ENCODE measurements around the gene ZNF536. TPM values are rescaled to one million over a fixed set of nuclear protein-coding genes. Genes with fewer than 3 reads are reported as not detected.

Gene ZNF536
- total RNA-seq, 5 donors from 2014 or later (not counting 1 experiment from before 2014, with no cell fraction given): 0.03 to 0.40 (median 0.07) TPM; not detected in 1

- Histone ChIP-seq H3K27ac (ENCODE audit: low read length) (no peak overlapping the region), H3K36me3 (ENCODE audit: control insufficient read depth in 2 of 2, extremely low read depth in 1 of 2, insufficient read depth in 1 of 2, low read length in 1 of 2) (no peaks in the 10 kb centered on the region), H3K9me3 (no peaks in the 10 kb centered on the region), H3K4me1 (ENCODE audit: control insufficient read depth in 1 of 2, extremely low read depth in 1 of 2, insufficient read depth in 2 of 2, low read length in 2 of 2) (no peaks in the 10 kb centered on the region), H3K4me3 (ENCODE audit: control insufficient read depth in 1 of 2, extremely low read depth in 1 of 2, low read length in 1 of 2) (no peak overlapping the region), H3K27me3 (replicated peaks in 1 of 2; ENCODE audit: control insufficient read depth in 2 of 2, extremely low read depth in 1 of 2, insufficient read depth in 2 of 2, low read length in 1 of 2) (peaks cover 2 to 4% of the 10 kb centered on the region in 2 experiments)
- DNase-seq (no peak), ATAC-seq (replicated peaks in 1 of 4) (no peak)
- H3K36me3 Mint-ChIP-seq: no peaks in the 10 kb centered on the region
- H3K4me1 Mint-ChIP-seq: no peaks in the 10 kb centered on the region
- no peaks in the 10 kb centered on the region for H3K9me3 Mint-ChIP-seq
- POLR2A ChIA-PET: no interaction called here
- no peak overlapping the region for H3K4me3 Mint-ChIP-seq
- CTCF ChIA-PET: no interaction called here
- H3K27me3 Mint-ChIP-seq: peaks cover 23 to 29% of the 10 kb centered on the region in 2 donors
- WGBS (ENCODE audit: insufficient coverage): 100% methylated on average over 2 of the region's 6 CpGs
- no peak overlapping the region for H3K27ac Mint-ChIP-seq
Observed at GRCh38 chr19:30369833-30370232, 2.4 kb upstream of the ZNF536 start.

- Mint-ChIP-seq H3K9me3 (no peaks in the 10 kb centered on the region), H3K27ac (no peak overlapping the region), H3K27me3 (peaks cover 34% of the 10 kb centered on the region in 2 donors), H3K36me3 (no peaks in the 10 kb centered on the region), H3K4me3 (no peak overlapping the region), H3K4me1 (no peaks in the 10 kb centered on the region)
- no peak for DNase-seq
- WGBS (ENCODE audit: insufficient coverage): 83% methylated on average over 1 of the region's 6 CpGs
- Histone ChIP-seq H3K27me3 (replicated peaks in 1 of 2; ENCODE audit: control insufficient read depth in 2 of 2, extremely low read depth in 1 of 2, insufficient read depth in 2 of 2, low read length in 1 of 2) (peaks cover 5 to 17% of the 10 kb centered on the region in 2 experiments), H3K4me3 (ENCODE audit: control insufficient read depth in 1 of 2, extremely low read depth in 1 of 2, low read length in 1 of 2) (no peak overlapping the region), H3K27ac (ENCODE audit: low read length) (no peak overlapping the region), H3K9me3 (no peaks in the 10 kb centered on the region), H3K4me1 (ENCODE audit: control insufficient read depth in 1 of 2, extremely low read depth in 1 of 2, insufficient read depth in 2 of 2, low read length in 2 of 2) (no peaks in the 10 kb centered on the region), H3K36me3 (ENCODE audit: control insufficient read depth in 2 of 2, extremely low read depth in 1 of 2, insufficient read depth in 1 of 2, low read length in 1 of 2) (no peaks in the 10 kb centered on the region)
- CTCF ChIA-PET: no interaction called here
- ATAC-seq (replicated peaks in 1 of 4): no peak
- POLR2A ChIA-PET: no interaction called here
Observed at GRCh38 chr19:30371161-30371836, 885 bp upstream of the ZNF536 start.

GRCh38 chr19:30373593-30373992, 1.4 kb downstream of the ZNF536 start:
- Mint-ChIP-seq H3K36me3 (no peaks in the 10 kb centered on the region), H3K4me3 (no peak overlapping the region), H3K9me3 (no peaks in the 10 kb centered on the region), H3K27ac (no peak overlapping the region), H3K4me1 (no peaks in the 10 kb centered on the region), H3K27me3 (peaks cover 34 to 38% of the 10 kb centered on the region in 2 donors)
- Histone ChIP-seq H3K27me3 (replicated peaks in 1 of 2; ENCODE audit: control insufficient read depth in 2 of 2, extremely low read depth in 1 of 2, insufficient read depth in 2 of 2, low read length in 1 of 2) (peaks cover 5 to 32% of the 10 kb centered on the region in 2 experiments), H3K27ac (ENCODE audit: low read length) (no peak overlapping the region), H3K36me3 (ENCODE audit: control insufficient read depth in 2 of 2, extremely low read depth in 1 of 2, insufficient read depth in 1 of 2, low read length in 1 of 2) (no peaks in the 10 kb centered on the region), H3K9me3 (no peaks in the 10 kb centered on the region), H3K4me3 (ENCODE audit: control insufficient read depth in 1 of 2, extremely low read depth in 1 of 2, low read length in 1 of 2) (no peak overlapping the region), H3K4me1 (ENCODE audit: control insufficient read depth in 1 of 2, extremely low read depth in 1 of 2, insufficient read depth in 2 of 2, low read length in 2 of 2) (no peaks in the 10 kb centered on the region)
- ATAC-seq (replicated peaks in 1 of 4): no peak
- ChIA-PET CTCF (no interaction called here), POLR2A (no interaction called here)
- 63% methylated on average over 14 of the region's 17 CpGs for WGBS (ENCODE audit: insufficient coverage)
- no peak for DNase-seq

- Mint-ChIP-seq H3K27ac (no peak overlapping the region), H3K4me3 (no peak overlapping the region), H3K4me1 (no peaks in the 10 kb centered on the region), H3K27me3 (peaks cover 33 to 38% of the 10 kb centered on the region in 2 donors), H3K36me3 (no peaks in the 10 kb centered on the region), H3K9me3 (no peaks in the 10 kb centered on the region)
- H3K36me3 ChIP-seq (ENCODE audit: control insufficient read depth in 2 of 2, extremely low read depth in 1 of 2, insufficient read depth in 1 of 2, low read length in 1 of 2): no peaks in the 10 kb centered on the region
- WGBS (ENCODE audit: insufficient coverage): 3% methylated on average over 12 of the region's 21 CpGs
- CTCF ChIA-PET: no interaction called here
- DNase-seq: no peak
- H3K27ac ChIP-seq (ENCODE audit: low read length): no peak overlapping the region
- H3K4me3 ChIP-seq (ENCODE audit: control insufficient read depth in 1 of 2, extremely low read depth in 1 of 2, low read length in 1 of 2): no peak overlapping the region
- no peaks in the 10 kb centered on the region for H3K4me1 ChIP-seq (ENCODE audit: control insufficient read depth in 1 of 2, extremely low read depth in 1 of 2, insufficient read depth in 2 of 2, low read length in 2 of 2)
- POLR2A ChIA-PET: no interaction called here
- ATAC-seq (replicated peaks in 1 of 4): no peak
- no peaks in the 10 kb centered on the region for H3K9me3 ChIP-seq
- peaks cover 5 to 35% of the 10 kb centered on the region in 2 experiments for H3K27me3 ChIP-seq (replicated peaks in 1 of 2; ENCODE audit: control insufficient read depth in 2 of 2, extremely low read depth in 1 of 2, insufficient read depth in 2 of 2, low read length in 1 of 2)
Observed at GRCh38 chr19:30374539-30374864, 2.3 kb downstream of the ZNF536 start.

GRCh38 chr19:30374865-30375552, 2.8 kb downstream of the ZNF536 start:
- Histone ChIP-seq H3K27me3 (replicated peaks in 1 of 2; ENCODE audit: control insufficient read depth in 2 of 2, extremely low read depth in 1 of 2, insufficient read depth in 2 of 2, low read length in 1 of 2) (peaks cover 5 to 37% of the 10 kb centered on the region in 2 experiments), H3K36me3 (ENCODE audit: control insufficient read depth in 2 of 2, extremely low read depth in 1 of 2, insufficient read depth in 1 of 2, low read length in 1 of 2) (no peaks in the 10 kb centered on the region), H3K4me1 (ENCODE audit: control insufficient read depth in 1 of 2, extremely low read depth in 1 of 2, insufficient read depth in 2 of 2, low read length in 2 of 2) (no peaks in the 10 kb centered on the region), H3K9me3 (no peaks in the 10 kb centered on the region), H3K4me3 (ENCODE audit: control insufficient read depth in 1 of 2, extremely low read depth in 1 of 2, low read length in 1 of 2) (no peak overlapping the region), H3K27ac (ENCODE audit: low read length) (no peak overlapping the region)
- no peak for ATAC-seq (replicated peaks in 1 of 4)
- no peaks in the 10 kb centered on the region for H3K4me1 Mint-ChIP-seq
- H3K36me3 Mint-ChIP-seq: no peaks in the 10 kb centered on the region
- no peak overlapping the region for H3K4me3 Mint-ChIP-seq
- no peaks in the 10 kb centered on the region for H3K9me3 Mint-ChIP-seq
- CTCF ChIA-PET: no interaction called here
- POLR2A ChIA-PET: no interaction called here
- 3% methylated on average over 81 of the region's 85 CpGs for WGBS (ENCODE audit: insufficient coverage)
- no peak for DNase-seq
- H3K27ac Mint-ChIP-seq: no peak overlapping the region
- peaks cover 28 to 38% of the 10 kb centered on the region in 2 donors for H3K27me3 Mint-ChIP-seq

- no peak for ATAC-seq (replicated peaks in 1 of 4)
- peaks cover 24 to 38% of the 10 kb centered on the region in 2 donors for H3K27me3 Mint-ChIP-seq
- CTCF ChIA-PET: no interaction called here
Observed at GRCh38 chr19:30375553-30376031, 3.4 kb downstream of the ZNF536 start.

More at GRCh38 chr19:30375553-30376031, 3.4 kb downstream of the ZNF536 start:
- POLR2A ChIA-PET: no interaction called here
- Histone ChIP-seq H3K4me1 (ENCODE audit: control insufficient read depth in 1 of 2, extremely low read depth in 1 of 2, insufficient read depth in 2 of 2, low read length in 2 of 2) (no peaks in the 10 kb centered on the region), H3K27ac (ENCODE audit: low read length) (no peak overlapping the region), H3K36me3 (ENCODE audit: control insufficient read depth in 2 of 2, extremely low read depth in 1 of 2, insufficient read depth in 1 of 2, low read length in 1 of 2) (no peaks in the 10 kb centered on the region), H3K27me3 (replicated peaks in 1 of 2; ENCODE audit: control insufficient read depth in 2 of 2, extremely low read depth in 1 of 2, insufficient read depth in 2 of 2, low read length in 1 of 2) (peaks cover 5 to 37% of the 10 kb centered on the region in 2 experiments), H3K4me3 (ENCODE audit: control insufficient read depth in 1 of 2, extremely low read depth in 1 of 2, low read length in 1 of 2) (no peak overlapping the region), H3K9me3 (no peaks in the 10 kb centered on the region)
- no peaks in the 10 kb centered on the region for H3K4me1 Mint-ChIP-seq
- no peaks in the 10 kb centered on the region for H3K36me3 Mint-ChIP-seq
- 71% methylated on average over 15 of the region's 23 CpGs for whole genome bisulfite sequencing (ENCODE audit: insufficient coverage)
- no peak for DNase-seq
- no peak overlapping the region for H3K4me3 Mint-ChIP-seq
- H3K9me3 Mint-ChIP-seq: no peaks in the 10 kb centered on the region
- no peak overlapping the region for H3K27ac Mint-ChIP-seq

Data from T-cell (primary cell).